Hypothalamus (tissue), 51 donors: ENCODE results near the gene DIP2C.

Source experiments
- DNase-seq, 51 donors: peaks; one replicate each; lab custom pipeline; 2025; lab: John Stamatoyannopoulos, UW

Gene DIP2C

DNA sequence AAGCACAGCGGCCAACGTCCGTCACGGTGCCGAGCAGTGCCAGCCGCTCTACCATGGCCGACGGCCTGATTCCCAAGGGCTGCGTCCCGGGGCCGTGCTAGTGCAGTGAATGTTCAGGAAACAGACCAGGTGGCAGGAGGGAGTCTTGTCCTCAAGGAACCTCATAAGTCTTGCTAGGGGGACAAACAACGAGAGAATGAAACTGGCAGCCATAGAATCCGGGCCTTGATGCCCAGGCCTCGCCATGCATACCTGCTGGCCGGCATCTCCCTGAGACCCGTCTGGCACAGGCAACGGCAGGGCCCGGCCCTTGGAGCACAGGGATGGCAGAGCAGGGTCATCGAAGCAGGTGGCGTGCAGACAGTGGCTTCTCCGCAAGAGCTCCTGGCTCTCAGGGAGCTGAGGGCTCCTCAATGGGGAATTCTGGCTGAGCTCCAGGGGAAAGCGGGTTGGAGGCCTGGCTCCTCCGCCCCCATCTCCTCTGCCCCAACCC is 58.8 kb downstream of the DIP2C start:
- peak in 6 of 51 donors; percentile 34 to 48 (median 46) for DNase-seq

DNA sequence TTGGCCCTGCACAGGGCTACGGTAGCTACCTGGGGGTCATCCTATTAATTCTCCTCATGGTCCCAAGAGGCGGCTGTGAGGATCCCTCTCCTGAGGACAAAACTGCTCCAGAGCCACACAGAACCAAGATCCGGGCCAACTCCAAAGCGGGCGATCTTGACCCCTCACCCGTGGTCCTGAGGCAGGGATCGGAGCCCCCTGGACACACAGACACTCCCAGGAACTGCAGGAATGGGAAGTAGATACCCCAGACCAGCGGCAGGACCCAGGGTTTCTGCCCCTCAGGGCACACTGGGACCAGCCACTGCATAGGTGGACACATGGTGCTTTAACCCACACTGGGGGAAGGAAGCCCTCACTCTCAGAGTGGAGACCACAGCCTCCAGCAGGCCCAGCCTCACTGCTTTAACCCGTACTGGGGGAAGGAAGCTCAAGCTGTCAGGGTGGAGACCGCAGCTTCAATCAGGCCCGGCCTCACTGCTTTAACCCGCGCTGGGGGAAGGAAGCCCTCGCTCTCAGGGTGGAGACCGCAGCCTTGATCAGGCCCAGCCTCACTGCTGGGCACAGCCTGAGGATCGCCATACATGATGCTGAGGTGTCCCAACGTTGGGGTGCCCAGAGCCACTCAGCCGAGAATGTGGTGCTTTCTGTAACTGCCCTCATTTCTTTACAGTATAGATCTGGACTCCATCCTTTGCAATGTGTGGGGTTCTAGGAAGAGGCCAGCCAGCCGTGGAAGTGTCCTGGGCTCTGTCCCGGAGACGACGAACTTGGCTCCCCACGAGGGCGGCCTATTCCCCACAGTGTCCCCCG is 60.1 kb downstream of the DIP2C start:
- DNase-seq = no peak

DNA sequence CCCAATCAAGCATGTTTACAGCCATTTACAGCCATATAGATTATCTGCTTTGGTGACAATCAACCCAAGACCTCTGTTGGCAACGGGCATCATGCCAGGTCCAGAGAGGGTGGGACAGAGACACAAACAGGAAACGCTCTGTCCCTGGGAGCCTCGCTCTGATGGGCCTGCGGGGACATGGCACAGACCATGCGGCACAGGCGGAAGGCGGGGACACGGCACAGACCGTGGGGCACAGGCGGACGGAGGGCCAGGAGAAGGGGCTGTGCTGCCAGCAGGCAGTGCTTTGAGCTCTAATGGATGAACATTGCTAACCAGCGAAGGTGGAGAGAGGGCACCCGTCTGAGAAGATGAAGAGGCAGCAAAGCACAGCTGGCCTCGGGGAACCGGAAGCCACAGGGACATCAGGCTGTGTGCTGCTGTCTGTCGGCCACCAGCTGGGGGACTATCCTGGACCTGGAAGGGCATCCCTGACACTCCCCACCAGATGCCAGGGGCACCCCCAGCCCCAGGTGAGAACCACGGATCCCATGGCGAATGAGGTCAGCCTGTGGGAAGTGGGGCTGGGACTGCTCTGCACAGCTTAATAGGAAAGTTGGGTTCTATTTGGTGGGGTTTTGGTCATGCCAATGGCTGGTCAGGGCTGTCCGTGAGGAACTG is 61.0 kb downstream of the DIP2C start:
- DNase-seq = peak in 38 of 51 donors; percentile 40 to 86 (median 68)

DNA sequence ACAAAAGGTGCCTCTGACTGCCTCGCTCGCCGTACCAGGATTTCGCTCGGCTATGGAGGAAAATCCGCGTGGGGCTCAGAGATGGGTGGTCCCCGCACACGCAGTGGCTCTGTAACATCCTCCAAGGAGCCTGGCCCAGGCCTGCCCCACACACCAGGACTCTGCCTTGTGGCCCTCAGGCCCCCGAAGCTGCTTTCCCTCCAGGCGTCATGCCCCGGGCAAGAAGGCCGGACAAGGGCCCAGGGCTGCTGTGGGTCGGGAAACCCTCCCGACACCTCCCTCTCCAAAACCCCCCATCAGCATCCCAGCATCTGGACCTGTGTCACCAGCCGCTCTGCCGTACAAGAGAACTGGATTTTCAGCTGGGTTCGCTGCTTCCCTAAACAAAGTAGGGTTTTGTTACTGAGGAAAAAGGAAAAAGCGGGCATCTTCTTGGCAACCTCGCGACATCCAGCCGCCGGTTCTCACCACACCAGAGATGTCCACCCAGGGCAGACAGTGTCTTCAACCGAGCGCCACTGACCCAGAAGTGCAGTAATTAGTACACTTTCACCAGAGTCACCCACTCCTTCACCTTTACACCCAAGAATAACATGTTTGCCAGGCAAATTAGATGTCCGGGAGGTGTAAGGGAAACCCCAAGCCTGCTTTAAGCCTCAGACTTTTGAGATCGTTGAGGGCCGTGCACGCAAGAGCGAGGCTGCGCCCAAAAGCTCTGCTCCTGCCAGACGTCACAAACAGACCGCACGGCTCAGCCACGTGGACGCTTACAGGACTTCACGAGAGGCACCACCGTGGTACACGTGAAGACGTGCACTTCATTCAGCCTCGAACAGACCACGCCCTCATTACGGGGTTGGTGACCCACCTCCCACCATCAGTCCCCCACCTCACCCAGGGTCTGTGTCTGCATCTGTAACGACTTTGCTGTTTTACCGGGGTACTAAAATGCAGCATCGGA is 62.2 kb downstream of the DIP2C start:
- peak in 4 of 51 donors; percentile 37 to 57 (median 53) for DNase-seq

DNA sequence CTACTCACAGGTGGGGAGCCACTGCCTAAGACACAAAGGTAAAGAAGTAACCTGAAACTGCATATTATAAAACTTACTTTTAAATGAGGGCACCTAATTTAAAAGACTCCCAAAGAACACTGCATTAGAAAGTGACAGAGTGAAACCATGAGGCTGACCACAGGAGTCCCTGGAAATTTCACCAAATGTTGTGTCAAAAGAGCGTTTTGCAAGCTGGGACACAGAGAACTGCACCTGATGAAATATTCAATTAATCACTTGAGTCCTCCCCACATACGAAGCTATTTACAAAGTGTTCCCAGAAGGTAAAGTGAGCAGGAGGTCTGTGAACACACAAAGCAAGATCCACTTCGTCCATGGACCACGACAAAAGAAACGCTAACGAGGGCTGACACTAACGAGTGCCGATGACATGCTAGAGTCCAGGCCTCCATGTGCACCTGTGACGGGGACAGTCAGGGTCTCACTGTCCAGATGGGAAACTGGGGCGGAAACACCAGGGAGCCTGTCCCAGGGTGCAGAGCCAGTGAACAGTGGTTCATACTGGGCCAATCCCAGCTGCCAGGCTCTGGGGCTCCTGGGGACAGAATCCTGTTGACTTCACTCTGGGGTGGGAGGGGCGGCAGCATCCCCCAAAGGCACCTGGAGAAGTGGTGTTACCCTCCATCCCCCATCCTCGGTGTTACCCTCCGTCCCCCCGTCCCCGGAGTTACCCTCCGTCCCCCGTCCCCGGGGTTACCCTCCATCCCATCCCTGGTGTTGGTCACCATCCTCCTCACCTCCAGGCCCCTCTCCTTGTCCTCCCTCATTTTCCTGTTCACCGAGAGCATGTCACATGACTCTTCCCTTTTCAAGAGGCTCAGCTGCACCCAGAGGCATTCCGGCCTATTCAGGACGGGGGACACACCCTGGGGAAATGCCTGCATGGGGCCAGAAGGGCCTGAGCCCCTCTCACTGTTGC is 63.4 kb downstream of the DIP2C start:
- DNase-seq = no peak

DNA sequence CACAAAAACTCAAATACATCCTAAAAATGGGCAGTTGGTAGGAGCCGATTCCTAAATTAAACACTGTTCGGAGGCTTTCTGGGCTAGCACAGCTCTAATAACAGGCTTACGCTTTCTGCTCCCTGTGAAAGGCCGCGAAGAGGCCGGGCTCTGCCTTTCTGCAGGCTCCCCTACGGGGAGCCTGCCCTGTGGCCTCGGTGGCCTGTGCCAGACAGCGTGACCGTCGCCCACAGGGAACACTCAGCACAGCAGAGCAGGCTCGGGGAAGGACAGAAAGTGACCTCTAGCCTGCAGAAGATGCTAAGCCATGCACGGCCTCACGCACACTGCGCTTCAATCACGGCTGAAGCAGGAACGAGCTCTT is 64.2 kb downstream of the DIP2C start:
- DNase-seq = peak in 28 of 51 donors; percentile 50 to 89 (median 75)

DNA sequence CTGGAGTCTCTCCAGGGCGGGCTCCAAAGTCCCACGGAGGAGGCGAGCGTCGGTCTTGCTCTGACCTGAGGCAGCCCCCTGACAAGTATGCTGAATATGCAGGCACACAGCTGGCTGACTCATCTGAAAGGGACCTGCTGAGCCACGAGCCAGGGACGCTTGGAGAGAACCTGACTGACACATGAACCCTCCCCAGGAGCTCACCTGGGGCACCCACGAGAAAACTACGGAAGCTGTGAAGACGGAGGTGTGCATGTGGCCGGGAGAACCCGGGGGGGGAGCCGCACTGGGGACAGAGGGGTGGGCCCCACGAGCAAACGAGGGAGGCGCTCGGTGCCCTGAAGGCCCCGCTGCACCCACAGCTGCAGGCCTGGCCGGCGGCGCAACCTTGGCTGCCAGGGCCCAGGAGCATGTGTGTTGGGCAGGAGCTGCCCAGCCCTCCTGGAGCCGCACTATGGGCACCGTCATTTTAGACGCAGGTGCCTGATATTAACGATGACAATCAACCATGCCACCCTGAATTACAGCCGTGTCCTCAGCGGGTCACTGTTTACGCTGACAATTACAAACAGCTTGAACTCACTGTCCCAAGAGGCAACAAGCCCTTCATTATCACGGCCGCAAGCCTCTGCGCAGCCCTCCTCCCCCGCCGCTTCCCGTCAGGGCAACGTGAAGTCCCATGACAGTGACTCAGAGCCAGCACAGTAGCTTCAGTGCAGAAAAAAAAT is 64.7 kb downstream of the DIP2C start:
- DNase-seq = peak; percentile 35 to 93 (median 79)

DNA sequence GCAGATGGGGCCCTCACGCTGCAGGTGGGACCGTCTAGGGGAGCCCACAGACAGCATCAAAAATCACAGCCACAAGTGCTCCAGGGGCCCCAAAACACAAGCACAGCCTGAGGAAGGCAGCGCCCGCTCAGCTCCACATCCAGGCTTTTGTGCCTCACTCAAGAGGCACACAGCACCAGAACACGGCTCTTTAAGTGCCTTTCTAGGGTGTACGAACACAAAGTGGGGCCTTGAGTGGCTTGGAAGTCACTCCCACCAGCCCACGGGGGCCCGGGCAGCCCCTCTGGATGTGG is 65.2 kb downstream of the DIP2C start:
- peak in 1 of 51 donors; percentile 67 for DNase-seq

DNA sequence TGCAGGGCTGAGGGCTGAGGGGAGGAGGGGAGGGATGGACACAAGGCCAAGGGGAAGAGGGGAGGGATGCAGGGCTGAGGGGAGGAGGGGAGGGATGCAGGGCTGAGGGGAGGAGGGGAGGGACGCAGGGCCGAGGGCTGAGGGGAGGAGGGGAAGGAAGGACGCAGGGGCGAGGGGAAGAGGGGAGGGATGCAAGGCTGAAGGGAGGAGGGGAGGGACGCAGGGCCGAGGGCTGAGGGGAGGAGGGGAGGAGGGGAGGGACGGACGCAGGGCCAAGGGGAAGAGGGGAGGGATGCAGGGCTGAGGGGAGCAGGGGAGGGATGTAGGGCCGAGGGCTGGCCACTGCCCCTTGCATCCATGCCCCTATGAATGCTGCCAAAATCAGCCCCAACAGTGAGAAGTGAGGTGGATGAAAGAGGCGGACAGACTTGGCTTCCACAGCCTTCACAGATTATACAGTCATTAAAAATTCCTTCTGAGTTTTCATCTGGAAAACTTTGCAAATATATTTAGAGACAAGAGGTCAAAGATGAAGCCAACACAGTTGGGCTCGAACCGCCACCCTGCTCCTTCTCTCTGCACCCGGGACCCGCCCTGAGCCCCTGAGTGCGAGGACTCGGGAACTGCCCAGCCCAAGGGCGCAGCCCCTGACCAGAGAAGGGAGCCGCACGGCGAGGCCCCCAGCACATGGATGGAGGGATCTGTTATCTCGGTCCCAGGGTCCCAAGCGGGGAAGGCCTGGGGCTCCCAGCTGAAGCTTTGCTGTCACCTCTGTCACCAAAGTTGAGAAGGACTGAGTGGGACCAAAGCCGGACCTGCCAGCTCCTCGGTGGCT is 65.8 kb downstream of the DIP2C start:
- DNase-seq = peak in 3 of 51 donors; percentile 39 to 69 (median 52)

DNA sequence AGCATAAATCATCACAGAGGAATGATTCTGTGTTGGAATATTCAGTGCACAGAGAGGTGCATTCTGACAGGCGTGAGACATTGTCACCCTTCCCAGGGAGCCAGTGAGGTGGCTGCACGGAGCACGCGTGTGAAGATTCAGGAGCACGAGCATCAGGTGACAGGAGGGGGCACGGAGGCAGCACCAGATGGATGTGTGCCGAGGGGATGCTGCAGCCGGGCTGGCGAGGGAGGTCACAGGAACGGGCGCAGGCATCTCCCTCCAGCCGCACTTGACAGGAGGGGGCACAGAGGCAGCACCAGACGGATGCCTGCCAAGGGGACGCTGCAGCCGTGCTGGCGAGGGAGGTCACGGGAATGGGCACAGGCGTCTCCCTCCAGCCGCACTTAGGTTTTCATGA is 66.5 kb downstream of the DIP2C start:
- peak in 9 of 51 donors; percentile 40 to 69 (median 52) for DNase-seq

DNA sequence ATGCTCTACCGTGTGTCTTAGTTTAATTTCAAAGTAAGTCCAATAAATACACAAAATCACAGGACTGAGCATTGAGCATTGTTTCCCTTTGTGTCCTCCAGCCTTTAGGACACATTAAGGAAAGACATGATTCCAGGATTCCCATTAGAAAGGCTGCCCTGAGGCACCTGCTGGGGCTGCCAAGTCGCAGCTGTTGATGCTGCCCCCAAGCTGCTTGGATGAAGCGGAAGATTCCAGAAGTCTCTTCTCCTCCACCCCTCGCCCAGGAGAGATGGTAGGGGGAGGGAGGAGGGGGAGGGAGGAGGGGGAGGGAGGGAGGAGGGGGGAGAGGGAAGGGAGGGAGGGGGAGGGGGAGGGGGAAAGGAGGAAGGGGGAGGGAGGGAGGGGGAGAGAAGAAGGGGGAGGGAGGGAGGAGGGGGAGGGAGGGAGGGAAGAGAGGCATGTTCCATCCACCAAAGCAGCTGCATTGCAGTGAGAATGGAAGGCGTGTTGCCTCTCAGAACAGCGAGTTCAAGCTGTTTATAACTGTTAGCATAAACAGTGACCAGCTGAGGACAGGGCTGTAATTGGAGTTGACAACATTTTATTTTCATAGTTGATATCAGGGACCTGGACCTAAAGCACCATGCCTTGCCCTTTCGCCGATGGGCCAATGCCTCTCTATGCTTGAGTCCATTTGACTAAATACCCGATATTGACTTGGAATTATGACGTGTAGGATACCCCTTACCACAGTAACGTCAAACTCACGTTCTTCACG is 67.3 kb downstream of the DIP2C start:
- DNase-seq = peak in 13 of 51 donors; percentile 23 to 76 (median 47)

DNA sequence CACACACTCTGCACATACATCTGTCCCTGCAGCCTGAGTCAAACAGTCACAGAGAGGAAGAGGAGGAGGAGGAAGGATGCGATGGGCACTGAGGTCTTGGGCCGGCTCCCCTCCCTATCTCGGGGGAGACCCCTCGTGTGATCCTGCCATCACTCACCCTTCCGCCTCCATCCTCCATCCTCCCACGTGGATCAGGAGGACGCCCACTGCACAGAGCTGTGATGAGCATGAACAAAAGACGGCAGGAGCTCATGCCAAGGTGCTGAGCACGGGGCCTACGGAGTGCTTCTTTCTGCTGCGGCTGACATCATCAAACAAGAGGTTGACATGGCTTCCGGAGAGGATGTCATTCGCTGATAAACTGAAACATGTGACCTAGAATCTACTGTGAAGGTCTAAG is 68.0 kb downstream of the DIP2C start:
- no peak for DNase-seq

DNA sequence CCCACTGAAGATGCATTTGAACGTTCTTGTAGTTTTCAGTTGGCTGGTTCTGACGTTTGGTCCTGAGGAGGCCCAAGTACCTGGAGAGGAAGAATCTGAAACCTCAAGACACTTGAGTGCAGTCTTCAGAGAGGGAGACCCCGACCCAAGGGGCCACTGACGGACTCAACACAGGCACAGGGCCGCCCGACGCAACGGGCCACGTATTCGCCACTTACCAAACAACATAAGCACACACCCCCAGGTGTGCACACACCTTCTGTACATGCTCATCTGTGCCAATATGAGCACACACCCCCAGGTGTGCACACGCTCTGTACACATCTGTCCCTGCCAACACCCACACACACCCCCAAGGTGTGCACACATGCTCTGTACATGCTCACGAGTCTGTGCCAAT is 68.5 kb downstream of the DIP2C start:
- no peak for DNase-seq

DNA sequence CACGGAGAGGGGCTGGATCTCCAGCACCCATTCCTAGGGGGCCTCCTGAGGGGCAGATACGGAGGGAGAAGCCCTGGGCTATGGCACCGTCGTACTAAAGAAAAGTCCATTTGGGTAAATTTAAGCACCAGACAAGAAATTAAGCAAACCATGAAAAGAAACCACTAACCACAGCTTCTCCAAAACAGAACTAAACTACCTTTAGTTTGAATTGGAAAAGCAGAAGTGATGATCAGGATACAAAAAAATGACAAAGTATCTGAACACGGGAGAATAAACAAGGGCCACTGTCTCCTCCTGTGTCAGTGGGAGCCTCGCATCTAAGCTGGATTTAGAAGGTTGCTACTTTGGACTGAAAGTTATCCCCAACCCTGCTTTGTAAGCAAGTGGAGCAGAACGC is 69.1 kb downstream of the DIP2C start:
- no peak for DNase-seq

DNA sequence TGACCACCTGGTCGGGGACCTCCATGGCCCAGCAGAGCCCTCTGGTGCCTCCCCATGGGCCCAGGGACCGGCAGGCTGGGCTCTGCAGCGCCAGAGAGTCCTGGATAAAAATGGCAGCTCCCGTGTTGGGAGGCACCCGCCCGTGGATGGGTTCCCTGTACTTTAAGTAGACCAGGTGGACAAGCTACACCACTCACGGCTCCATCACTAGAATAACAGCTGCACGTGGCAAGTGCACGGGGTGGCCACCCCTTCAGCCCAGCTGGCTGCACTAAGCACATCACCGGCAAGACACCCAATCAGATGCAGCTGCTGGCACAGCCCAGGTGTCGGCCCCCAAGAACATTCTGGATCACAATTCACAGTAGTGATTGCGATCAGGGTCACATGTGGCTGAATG is 69.8 kb downstream of the DIP2C start:
- DNase-seq = peak in 3 of 51 donors; percentile 29 to 33 (median 32)

DNA sequence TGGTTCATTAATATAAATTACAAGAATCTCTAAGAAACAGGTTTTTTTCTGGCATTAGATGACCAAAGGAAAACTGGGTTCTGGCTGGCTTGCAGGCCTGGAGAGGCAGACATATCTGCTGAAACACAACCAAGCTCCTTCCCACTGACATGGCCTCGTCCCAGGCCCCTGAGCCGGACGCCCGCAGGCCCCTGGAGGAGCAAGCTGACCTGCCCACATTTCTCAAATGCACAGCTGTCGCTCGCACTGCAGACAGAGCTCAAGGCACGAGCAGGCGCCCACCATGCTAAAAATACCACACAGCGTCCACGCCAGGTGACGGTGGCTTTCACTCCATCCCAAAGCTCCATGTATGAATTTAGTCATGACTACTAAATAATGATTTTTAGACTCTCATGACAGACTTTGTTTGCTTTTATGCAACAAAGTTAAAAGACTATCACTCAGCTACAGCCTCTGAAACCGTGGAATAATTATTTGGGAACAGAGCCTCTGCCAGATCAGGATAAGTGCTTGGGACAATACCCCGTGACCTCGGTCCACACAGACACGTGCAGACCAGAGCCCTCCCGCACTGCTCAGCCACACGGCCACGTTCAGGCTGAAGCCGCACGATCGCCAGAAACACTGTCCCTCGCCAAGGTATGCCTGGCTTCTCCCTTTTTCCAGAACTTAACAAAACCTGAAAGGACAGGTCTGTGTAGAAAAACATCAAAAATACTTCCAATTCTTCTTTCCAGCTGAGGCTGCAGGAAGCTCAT is 71.1 kb downstream of the DIP2C start:
- DNase-seq = no peak

DNA sequence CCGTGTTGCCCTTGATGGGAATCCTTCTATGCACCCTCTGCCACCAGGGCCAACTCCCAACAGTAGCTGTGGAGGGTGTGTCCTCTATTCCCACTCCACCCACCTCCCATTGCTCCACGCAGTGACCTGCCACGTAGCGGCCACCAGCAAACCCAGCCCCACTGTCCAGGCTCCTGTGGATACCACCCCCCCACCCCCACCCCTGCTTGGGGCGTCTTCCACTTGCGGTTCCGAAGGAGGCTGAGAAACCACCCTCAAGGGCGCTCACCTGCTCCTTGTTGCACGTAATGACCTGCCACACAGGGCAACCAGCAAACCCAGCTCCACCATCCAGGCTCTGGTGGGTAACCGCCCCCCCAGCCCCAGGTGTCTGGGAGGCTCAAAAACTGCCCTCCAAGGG is 72.0 kb downstream of the DIP2C start:
- DNase-seq = no peak
